Heart left ventricle (tissue), 13 donors: ENCODE measurements around the gene NRCAM.

Source experiments
- CTCF ChIP-seq, 12 donors: fragments of 200-600 bp; sonication (generic) in 4 of 12; IDR thresholded peaks; one replicate each; pipeline versions ENCODE4 v1.5.0 to v1.8.0; 2018 to 2022; ENCODE audit warnings: antibody characterized with exemption in 12 of 12, mild to moderate bottlenecking in 5 of 12
- POLR2A ChIP-seq, 2 donors: fragments of 450-650 bp; IDR thresholded peaks; one replicate each; pipeline ENCODE4 v1.6.1; 2017; ENCODE audit warnings: antibody characterized with exemption in 2 of 2, mild to moderate bottlenecking in 2 of 2, moderate library complexity in 2 of 2
- donor health status: ischemic (EF 13 %, LVEDD 7.1; RV severe dilation, severe dysfunction).
- donor health status: DM: no; HTN: yes; CAD: no.
- donor health status: DM: no; HTN: no; CAD: no.
- donor health status: ischemic (EF 25% LVEDD 6.9; RV normal size, moderate dysfunction).
- donor health status: ischemic (EF 25% LVEDD 5.7; RV mildly dilated, moderate dysfunction).
- donor health status: ischemic (EF 35%, LVEDD 5.7; RV mildly dilated, moderate dysfunction).
- donor health status: nonischemic (EF 11% LVEDD 7.7; RV severe dilation, severe dysfunction).
- donor health status: DM: yes; HTN: yes; CAD: no.
- donor health status: PGD.
- donor health status: ischemic (EF 29% LVEDD 5.4; RV normal size, mild dysfunction).
- donor health status: nonischemic (EF 23%, LVEDD 6.1; RV moderate dilation, normal function).

- TF ChIP-seq CTCF (IDR thresholded peaks at IDR 0.05) (no peak), POLR2A (IDR thresholded peaks at IDR 0.05) (no peak)
Measured at GRCh38 chr7:108157606-108158335, 298.5 kb downstream of the NRCAM start.
